GM18505 (cell line): Measurements from ENCODE around the gene MOB3C.

ENCODE experiments used
- ATAC-seq: cut with Tn5 transposase; IDR thresholded peaks from one replicate; pipeline ENCODE4 v1.9.1; 2021; ENCODE audit not compliant: unreplicated experiment
- POLR2A ChIP-seq: IDR thresholded peaks from 4 replicates; pipeline ENCODE4 v1.6.1; 2011; ENCODE audit warnings: borderline replicate concordance; ENCODE audit not compliant: insufficient read depth, insufficient read length; ENCODE audit errors: extremely low read depth

MOB3C gene

DNA sequence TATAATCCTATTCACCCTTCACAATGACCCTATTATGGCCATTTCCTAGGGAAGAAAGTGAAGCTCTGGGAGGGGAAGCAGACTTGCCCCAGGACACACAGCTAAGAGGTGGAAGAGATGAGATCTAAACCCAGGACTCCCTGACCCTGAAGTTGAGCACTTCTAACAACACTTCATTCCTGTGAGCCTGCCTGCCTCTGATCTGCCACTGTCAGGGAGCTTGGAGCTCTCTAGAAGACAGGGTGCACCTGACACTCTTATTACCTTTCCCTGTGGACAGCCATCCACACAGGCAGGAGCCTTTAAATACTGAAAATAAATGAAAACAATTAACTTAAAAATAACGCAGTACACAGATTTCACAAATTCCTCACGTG lies 13.1 kb downstream of the MOB3C start:
- no peak for ATAC-seq
- no peak for TF ChIP-seq POLR2A

DNA sequence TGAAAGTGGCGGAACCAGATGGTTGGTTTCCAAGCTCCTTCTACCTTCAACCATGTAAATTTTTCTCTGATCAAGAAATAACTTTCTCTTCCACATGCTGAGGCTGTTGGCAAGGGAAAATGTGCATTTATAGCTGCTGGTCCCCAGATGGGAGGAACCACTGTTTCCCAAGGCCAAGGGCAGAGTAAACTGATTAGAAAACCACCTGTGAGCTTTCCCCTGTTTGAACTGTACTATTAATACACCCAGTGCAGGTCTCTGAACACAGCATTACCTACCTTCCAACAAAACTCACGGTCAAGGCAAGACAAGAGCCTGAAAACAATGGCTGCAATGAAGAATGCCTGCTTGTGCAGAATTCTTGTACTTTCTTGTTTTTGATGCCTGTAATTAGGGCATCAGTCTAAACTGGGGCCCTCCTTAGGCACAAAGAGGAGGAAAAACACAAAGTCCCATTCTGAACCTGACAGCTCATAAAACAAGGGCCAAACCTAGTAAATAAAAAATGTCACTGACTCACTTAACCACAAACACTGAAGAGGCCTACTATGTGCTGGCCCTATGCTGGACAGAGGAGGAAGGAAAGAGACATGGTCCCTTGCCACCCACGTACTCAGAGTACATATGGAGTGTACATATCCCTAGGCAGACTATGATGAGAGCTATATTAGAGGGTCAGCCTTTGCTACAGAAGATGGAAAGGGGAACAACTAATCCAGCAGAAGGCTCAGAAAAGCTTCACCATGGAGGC lies 15.2 kb downstream of the MOB3C start:
- TF ChIP-seq POLR2A = no peak
- no peak for ATAC-seq

DNA sequence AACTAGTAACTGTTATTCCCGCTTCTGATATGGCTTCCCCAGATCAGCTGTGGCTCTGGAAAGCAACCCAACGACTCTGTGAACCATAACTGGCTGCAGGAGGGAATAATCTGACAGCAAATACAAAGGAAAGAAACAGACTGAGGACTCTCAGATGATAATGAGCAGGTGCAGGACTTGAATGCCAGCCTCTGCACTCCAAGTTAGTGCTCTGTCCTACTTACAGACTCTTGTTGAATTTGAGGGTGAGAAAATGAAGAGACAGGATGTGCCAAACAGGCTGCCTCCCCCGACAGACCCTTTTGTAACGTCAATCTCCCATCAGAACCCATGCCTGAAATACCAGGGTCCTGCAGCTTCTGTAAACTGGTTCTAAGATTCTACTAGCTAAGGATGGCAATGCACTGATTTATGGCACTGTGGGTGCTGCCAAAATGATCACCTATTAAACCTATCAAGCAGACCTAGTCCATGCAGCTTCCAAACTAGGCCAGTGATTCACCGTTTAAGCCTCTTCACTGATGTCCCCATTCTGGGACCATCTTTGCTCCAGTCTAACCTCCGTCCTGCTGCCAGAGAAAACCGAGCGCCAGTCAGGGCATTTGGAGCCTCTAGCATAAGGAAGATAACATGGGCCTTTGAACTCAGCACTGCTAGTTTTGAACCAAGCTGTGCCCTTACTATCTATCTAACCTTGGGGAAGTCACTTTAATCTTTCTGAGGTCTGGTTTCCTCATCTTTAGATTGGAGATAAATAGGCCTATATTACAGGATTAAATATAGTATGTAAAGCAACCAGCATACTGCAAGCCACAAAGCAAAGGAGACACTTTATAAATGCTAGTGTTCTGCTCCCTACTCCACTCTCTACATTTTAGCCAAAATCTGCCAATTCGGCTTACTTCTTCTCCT lies 17.3 kb downstream of the MOB3C start:
- no peak for ATAC-seq
- no peak for TF ChIP-seq POLR2A

DNA sequence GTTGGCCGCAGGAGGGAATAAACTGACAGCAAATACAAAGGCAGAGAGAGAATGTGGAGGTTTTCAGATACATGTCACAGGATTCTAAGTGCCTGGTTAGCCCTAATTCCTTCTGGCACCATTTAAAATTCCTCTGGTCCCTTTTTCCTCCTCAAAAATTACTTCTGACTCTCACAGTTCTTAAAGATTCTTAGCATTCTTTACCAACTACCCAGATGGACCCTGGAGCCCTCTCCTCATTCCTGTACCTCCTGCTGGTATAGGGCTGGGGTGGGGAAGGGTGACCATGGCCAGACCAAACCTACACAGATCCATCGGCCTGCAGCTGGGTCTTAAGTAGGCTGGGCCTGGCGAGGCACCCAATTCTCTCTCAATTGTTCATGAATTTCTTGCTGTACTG lies 19.8 kb downstream of the MOB3C start:
- TF ChIP-seq POLR2A = no peak
- ATAC-seq = no peak

DNA sequence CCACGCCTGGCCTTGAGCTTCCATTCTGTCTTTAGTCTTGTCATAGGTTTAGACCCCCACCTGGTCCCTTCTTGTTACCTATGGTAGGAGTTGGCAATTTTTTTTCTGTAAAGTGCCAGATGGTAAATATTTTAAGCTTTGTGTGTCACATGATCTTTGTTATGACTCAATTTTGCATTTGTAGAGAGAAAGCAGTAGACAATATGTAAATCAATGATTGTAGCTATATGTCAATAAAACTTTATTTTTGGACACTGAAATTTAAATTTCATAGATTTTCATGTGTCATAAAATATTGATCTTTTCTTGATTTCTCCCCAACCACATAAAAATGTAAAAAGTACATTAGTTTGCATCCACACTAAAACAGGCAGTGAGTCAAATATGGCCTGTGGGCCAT lies 20.6 kb downstream of the MOB3C start:
- TF ChIP-seq POLR2A = no peak
- no peak for ATAC-seq

DNA sequence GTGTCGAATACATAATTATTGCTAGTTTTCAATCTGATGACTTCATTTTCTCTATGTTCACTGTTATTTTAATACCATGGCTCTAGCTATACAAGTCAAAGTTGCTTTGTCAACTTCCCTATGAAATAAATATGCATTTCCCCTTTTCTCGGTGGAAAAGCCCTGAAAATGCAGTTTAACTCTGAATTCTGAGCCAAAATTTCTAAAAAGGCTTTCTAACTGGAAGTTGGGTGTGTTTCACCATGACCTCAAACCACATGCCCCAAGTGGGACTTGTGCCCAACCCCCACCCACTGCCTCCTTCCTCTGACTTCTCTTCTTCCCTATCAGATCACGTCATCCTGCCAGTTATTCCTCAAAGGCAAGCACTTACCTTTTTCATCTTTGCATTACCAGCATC lies 21.5 kb downstream of the MOB3C start:
- ATAC-seq = no peak
- no peak for TF ChIP-seq POLR2A

DNA sequence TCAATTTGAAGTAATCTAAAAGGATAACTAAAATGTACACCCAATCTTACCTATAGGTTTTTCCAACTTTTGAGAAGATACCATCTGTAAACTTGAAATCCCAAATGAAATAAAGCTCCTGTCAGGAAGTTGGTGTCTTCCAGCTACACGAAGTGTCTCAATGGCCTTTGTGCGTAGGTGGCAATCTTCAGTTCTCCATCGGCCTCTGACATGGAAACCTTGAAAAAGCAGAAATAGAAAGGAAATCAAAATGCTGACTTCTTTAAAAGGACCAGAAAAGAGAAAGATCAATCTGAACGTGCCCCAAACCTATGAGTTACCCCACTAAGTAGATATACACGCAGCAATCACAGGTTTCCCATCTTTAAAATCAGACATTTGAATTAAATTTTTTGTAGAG lies 22.5 kb downstream of the MOB3C start:
- no peak for TF ChIP-seq POLR2A
- ATAC-seq = no peak

DNA sequence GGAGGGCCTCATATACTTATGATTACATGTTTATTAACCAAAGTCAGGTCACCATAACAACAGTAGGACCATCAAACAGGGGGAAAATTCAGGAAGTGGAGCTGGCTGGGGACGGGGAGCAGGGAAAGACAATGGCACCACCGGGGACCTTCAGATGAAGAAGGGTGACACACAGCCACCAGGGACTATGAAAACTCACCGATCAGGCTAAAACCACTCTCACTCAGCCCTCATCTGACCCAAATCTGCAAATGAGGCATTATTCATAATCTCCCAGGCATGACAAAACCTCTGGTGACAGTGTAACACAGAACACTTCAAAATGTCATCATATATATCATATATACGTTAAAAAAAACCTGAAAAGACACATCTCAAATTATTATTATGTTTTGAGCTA lies 23.8 kb downstream of the MOB3C start:
- no peak for ATAC-seq
- no peak for TF ChIP-seq POLR2A

DNA sequence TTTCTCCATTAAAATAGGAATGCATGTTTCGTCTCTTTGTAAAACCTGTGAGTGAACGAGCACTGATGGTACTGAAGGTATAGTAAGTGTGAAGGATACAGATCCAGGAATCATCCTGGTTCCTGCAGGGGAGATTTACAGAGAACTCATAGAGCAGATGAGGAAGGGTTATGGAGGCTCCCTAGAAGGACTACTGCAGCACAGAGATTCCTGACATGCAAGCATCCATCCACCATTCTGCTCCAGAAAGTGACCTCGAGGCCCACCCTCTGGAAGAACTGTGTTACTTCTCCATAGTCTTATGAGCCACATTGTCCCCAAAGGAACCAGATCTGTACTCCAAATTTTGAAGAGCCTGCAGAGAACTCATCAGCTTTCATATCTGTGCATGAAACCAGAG lies 27.1 kb downstream of the MOB3C start:
- no peak for ATAC-seq
- TF ChIP-seq POLR2A = no peak

DNA sequence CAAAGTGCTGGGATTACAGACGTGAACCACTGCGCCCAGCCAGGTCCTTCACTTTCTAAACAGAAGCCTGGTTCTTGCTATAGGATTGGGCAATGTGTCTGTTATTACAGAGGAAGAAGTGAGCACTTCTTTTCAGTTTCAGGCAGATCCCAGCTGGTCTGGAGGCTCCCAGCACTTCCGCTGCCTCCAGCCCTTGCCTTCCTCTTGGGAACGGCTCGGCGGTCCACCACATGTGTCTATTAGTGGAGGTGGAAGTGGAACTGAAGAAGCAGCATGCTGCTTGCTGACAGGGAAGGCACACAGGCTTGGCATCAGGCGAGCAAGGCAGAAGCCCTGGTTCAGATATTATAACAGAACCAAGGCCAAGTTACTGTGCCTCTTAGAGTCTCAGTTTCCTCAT lies 29.5 kb downstream of the MOB3C start:
- no peak for ATAC-seq
- TF ChIP-seq POLR2A = no peak

DNA sequence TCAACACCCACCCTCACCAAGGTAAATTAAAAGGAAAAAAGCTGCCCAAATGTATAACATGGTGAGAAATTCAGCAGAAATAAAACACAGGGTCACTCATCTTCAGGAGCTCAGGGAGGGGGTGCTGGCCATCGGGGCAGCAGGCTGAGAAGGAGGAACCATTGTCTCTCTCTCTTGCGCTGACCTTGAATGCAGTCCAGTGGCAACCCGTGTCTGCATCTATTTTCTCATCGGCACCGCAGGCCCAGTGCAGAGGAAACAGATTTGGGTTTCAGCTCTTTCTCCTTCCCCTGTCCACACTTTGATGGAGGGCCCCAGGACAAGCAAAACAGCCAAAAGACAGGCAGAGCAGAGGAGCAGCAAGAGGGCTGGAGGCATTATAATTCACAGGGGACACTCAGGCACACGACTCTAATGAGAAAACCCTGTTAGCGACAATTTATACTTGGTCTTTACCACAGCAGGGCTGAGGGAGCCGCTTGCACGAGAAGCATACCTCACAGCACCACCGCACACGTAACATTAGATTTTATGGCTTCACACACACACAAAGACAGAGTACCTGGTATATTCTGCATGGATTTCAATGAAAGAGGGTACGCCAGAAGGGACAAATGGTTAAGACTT lies 31.2 kb downstream of the MOB3C start:
- no peak for ATAC-seq
- TF ChIP-seq POLR2A = no peak

DNA sequence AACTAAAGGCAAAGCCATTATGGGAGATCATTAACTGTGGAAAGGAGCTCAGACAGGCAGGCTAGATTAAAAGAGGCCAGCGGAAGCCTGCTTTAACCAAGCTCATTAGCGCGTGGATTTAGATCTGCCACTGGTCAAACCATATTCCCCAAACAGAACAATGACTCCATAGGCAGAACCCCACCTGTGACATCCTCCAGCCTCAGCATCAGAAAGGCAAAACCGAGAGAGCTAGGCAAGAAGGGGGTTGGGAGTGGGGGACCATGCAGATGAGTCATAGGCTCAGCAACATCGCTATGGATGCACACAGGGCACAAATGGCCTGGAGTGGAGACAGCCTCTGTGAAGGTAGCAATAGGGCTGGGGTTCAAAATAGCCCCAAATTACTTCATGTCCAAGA lies 33.1 kb downstream of the MOB3C start:
- no peak for TF ChIP-seq POLR2A
- no peak for ATAC-seq

DNA sequence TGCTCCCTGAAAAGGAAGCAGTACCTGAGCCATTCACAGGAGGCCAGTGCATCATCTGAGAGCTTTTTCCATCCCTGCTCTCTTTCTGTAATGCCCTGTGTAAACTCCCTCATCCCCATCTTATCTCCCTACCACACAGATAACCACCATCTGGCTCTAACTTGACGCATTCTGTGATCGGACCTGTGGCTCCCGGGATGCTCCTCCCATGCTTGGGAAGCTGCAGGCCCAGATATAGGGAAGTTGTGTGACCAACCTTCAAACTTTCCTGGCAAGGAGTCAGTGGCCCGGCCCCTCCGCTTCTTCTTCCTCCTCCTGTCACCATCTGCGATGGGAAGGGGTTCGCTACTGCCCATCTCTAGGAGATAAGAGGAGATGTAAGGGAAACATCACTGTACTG lies 33.6 kb downstream of the MOB3C start:
- TF ChIP-seq POLR2A = no peak
- no peak for ATAC-seq

DNA sequence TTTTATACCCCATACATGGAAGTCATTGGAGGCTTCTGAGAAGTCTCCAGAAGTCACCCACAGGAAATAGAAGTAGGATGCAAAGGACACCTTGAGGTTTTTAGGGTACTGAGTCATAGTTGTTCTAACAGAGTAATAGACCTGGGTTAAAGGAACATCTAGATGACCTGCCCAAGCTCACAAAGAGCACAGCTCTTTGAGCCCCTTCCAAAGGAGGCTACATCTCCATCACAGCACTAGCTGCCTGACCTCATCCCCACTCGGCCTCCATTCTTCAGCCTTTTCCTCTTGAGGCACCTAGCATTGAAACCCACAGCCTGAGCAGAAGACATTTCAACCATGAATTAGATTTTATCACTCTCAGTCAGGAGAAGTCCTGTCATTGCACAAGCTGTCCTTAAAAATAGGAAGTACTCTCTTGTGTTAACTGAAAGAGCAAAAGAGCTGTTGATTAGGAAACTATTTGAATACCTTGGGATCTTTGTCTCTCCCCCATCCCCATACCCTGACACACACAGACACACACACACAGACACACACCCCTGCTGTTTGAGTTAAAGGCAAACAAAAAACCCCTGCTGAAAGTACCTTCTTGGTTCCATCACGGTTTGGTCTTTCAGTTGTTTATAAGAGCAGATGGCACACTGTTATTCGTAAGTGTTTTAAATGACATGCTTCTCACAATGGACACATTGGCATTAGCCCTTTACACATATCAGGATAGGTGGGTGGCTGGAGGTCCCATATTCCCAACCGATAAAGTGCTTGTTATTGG lies 34.7 kb downstream of the MOB3C start:
- TF ChIP-seq POLR2A = no peak
- no peak for ATAC-seq
